Stomach (tissue), 9 donors: ENCODE measurements around the gene MMUT. TPM values are rescaled to one million over a fixed set of nuclear protein-coding genes. Genes with fewer than 3 reads are reported as not detected.

Experiments
- DNase-seq, 2 donors: peaks; one replicate each; pipeline versions ENCODE4 v3.0.0 to v3.0.0-alpha.2; 2013 to 2019
- H3K27ac ChIP-seq, 5 donors: fragments of 200-600 bp in 4 of 5; sonication (generic) in 4 of 5; one replicate each; pipeline ENCODE4 v1.5.1; 2013 to 2019; ENCODE audit warnings: mild to moderate bottlenecking in 1 of 5, moderate library complexity in 1 of 5
- H3K27me3 ChIP-seq, 3 donors: fragments of 200-600 bp; sonication (generic); one replicate each; pipeline ENCODE4 v1.5.1; 2017 to 2019; ENCODE audit warnings: mixed run types in 1 of 3
- H3K36me3 ChIP-seq, 4 donors: fragments of 200-600 bp; sonication (generic); 1 replicate in 3 of 4; 2 replicates in 1 of 4; pipeline ENCODE4 v1.5.1; 2016 to 2019
- H3K4me1 ChIP-seq, 4 donors: fragments of 200-600 bp; sonication (generic); one replicate each; pipeline ENCODE4 v1.5.1; 2016 to 2019
- H3K4me3 ChIP-seq, 4 donors: fragments of 200-600 bp; sonication (generic) in 3 of 4; one replicate each; pipeline ENCODE4 v1.5.1; 2016 to 2019; ENCODE audit warnings: mild to moderate bottlenecking in 1 of 4
- H3K9me3 ChIP-seq, 4 donors: fragments of 200-600 bp; sonication (generic); one replicate each; pipeline ENCODE4 v1.5.1; 2016 to 2019
- CTCF ChIP-seq, 7 experiments: fragments of 450-650 bp in 4 of 7; fragments of 200-600 bp in 3 of 7; sonication (generic) in 3 of 7; IDR thresholded peaks; one replicate each; pipeline ENCODE4 v1.5.1; 2016 to 2019; ENCODE audit warnings: antibody characterized with exemption in 7 of 7, control low read depth in 2 of 7, mild to moderate bottlenecking in 1 of 7
- EP300 ChIP-seq: sonication (generic); formaldehyde crosslinking; IDR thresholded peaks from one replicate; pipeline ENCODE4 v1.6.1; 2017; ENCODE audit warnings: antibody characterized with exemption
- POLR2A ChIP-seq, 4 donors: fragments of 450-650 bp; IDR thresholded peaks; one replicate each; pipeline ENCODE4 v1.6.1; 2016; ENCODE audit warnings: antibody characterized with exemption in 4 of 4, control low read depth in 2 of 4, mild to moderate bottlenecking in 1 of 4, moderate library complexity in 1 of 4
- POLR2AphosphoS5 ChIP-seq, 3 donors: sonication (generic); formaldehyde crosslinking; IDR thresholded peaks; one replicate each; pipeline ENCODE4 v1.6.1; 2016; ENCODE audit warnings: antibody characterized with exemption in 3 of 3
- WGBS, 5 donors: extraction: QIAGEN DNeasy Blood & Tissue Kit in 3 of 5; methylation state at CpG; one replicate each; pipeline versions ENCODE4 v1.1.5 to v1.1.7; 2013 to 2018; 5-methylcytosine and 5-hydroxymethylcytosine counted together
- intact Hi-C: fragments of 100-400 bp; cut with DNase I; formaldehyde crosslinking; loops from one replicate; pipeline ENCODE4 v1.15.1; 2023; ENCODE audit warnings: low total_unique reads
- polyA plus RNA-seq, 3 donors: library from polyadenylated mRNA; stranded (reverse); fragments of 200-250 nt; gene quantifications; one replicate each; pipeline ENCODE4 v1.2.3, GENCODE V29; 2013
- total RNA-seq, 5 donors: library from RNA; depleted of rRNA; stranded (reverse); fragments of >200 nt; gene quantifications; one replicate each; pipeline versions ENCODE4 v1.1.0 to v1.2.3, GENCODE V29; 2014 to 2016
- donor health status: healthy with polysubstance abuse.
- donor health status: Bipolar disorder and iron deficiency.
- donor health status: healthy.

MMUT gene
- total and polyA plus RNA-seq, 8 donors = 9.2 to 29.2 (median 17.3) TPM

- peak in 1 of 2 donors; percentile 35 for DNase-seq
- no peaks in the 10 kb centered on the region for H3K9me3 ChIP-seq
- H3K4me3 ChIP-seq = peak overlapping the region; percentile 71 to 83 (median 78)
- peak overlapping the region; percentile 73 to 96 (median 86) for H3K27ac ChIP-seq
- 0 to 2% (median 1%) methylated on average over 7 of the region's 7 CpGs for WGBS, 5 donors
- TF ChIP-seq CTCF (IDR thresholded peaks at IDR 0.05) = no peak
- no peak for TF ChIP-seq POLR2A (IDR thresholded peaks at IDR 0.05)
- no peak for TF ChIP-seq POLR2AphosphoS5 (IDR thresholded peaks at IDR 0.05)
- no peak for TF ChIP-seq EP300
- H3K36me3 ChIP-seq = peaks cover 0 to 18% (median 13%) of the 10 kb centered on the region in 4 donors
- H3K27me3 ChIP-seq = no peaks in the 10 kb centered on the region
- intact Hi-C loops = no loop called here
- peaks cover 12 to 57% (median 34%) of the 10 kb centered on the region in 4 donors for H3K4me1 ChIP-seq
Observed at GRCh38 chr6:49462599-49462926, 490 bp downstream of the MMUT start.

DNA sequence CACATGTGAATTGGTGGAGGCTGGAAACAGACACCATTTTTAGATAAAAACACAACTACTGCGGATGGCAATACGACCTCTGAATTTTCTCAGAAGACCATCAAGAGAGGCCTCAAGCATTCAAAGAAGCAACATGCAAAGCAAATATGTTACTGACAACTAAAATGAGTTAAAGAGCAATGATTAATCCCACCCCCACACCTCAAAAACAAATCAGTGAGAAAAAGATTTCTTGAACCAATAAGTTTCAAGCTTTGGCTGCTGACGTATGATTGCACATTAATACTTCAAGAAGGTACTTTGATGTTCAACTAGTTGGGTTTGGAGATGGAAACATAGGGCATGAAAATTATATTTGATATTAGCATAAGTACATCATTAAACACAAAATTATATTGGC is 982 bp downstream of the MMUT start:
- H3K4me3 ChIP-seq = peak overlapping the region; percentile 71 to 83 (median 78)
- peaks cover 12 to 57% (median 34%) of the 10 kb centered on the region in 4 donors for H3K4me1 ChIP-seq
- H3K36me3 ChIP-seq = peaks cover 0 to 22% (median 17%) of the 10 kb centered on the region in 4 donors
- WGBS, 5 donors = 30 to 41% (median 34%) methylated on average over 3 of the region's 3 CpGs
- intact Hi-C loops = no loop called here
- H3K27ac ChIP-seq = peak overlapping the region in 4 of 5 donors; percentile 84 to 96 (median 86)
- no peak for TF ChIP-seq EP300
- peak in 1 of 2 donors; percentile 37 for DNase-seq
- no peaks in the 10 kb centered on the region for H3K9me3 ChIP-seq
- H3K27me3 ChIP-seq = no peaks in the 10 kb centered on the region

GRCh38 chr6:49457771-49458170 is 5.3 kb downstream of the MMUT start:
- no peak for DNase-seq
- no peak overlapping the region for H3K27ac ChIP-seq
- no peak overlapping the region for H3K4me3 ChIP-seq
- H3K36me3 ChIP-seq = peaks cover 6 to 64% (median 51%) of the 10 kb centered on the region in 4 donors
- no peaks in the 10 kb centered on the region for H3K9me3 ChIP-seq
- 63 to 81% (median 76%) methylated on average over 4 of the region's 4 CpGs for WGBS, 5 donors
- TF ChIP-seq POLR2A (IDR thresholded peaks at IDR 0.05) = no peak
- TF ChIP-seq EP300 = no peak
- TF ChIP-seq CTCF (IDR thresholded peaks at IDR 0.05) = no peak
- TF ChIP-seq POLR2AphosphoS5 (IDR thresholded peaks at IDR 0.05) = no peak
- H3K4me1 ChIP-seq = peaks cover 7 to 37% (median 24%) of the 10 kb centered on the region in 4 donors
- no peaks in the 10 kb centered on the region for H3K27me3 ChIP-seq
- intact Hi-C loops = no loop called here

DNA sequence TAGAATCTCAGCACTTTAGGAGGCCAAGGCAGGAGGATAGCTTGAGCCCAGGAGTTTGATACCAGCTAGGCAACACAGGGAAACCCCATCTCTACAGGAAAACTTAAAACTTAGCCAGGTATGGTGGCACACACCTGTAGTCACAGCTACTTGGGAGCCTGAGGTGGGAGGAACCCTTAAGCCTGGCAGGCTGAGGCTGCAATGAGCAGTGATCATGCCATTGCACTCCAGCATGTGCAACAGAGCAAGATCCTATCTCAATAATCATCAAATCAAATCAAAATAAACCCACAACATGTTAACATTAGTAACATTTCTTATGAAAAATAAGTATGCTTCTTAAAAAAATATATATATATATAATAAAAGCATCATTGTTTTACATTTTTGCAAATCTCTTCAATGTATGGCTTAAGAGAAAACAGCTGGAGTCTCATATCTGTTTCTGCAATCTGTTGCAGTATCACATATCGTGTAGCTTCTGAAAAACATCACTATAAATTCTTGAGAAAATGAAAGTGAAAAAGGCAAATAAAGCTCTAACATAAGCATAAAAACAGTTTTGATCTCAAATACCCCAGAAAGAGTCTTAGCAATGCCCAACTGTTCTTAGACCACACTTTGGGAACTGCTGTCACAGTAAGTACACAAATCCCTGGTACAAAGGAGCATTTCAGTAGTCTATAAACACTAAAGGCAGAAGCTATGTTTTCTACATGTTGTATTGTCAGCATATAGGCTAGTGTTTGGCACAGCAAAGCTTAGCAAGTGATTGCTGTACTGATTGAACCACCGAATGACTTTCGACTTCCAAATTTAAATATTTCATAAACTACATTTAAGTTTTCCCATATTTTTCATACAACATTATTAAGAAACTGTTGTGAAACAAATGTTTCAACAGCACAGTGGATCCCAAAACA is 8.0 kb downstream of the MMUT start:
- no peak overlapping the region for H3K4me3 ChIP-seq
- intact Hi-C loops = no loop called here
- no peak for DNase-seq
- H3K27me3 ChIP-seq = no peaks in the 10 kb centered on the region
- TF ChIP-seq POLR2AphosphoS5 (IDR thresholded peaks at IDR 0.05) = no peak
- no peak for TF ChIP-seq EP300
- TF ChIP-seq POLR2A (IDR thresholded peaks at IDR 0.05) = no peak
- no peak for TF ChIP-seq CTCF (IDR thresholded peaks at IDR 0.05)
- WGBS, 5 donors = 88 to 95% (median 91%) methylated on average over 3 of the region's 3 CpGs
- no peak overlapping the region for H3K27ac ChIP-seq
- peaks cover 0 to 12% (median 5%) of the 10 kb centered on the region in 4 donors for H3K4me1 ChIP-seq
- H3K9me3 ChIP-seq = no peaks in the 10 kb centered on the region
- peaks cover 6 to 92% (median 76%) of the 10 kb centered on the region in 4 donors for H3K36me3 ChIP-seq
